Right lobe of liver (tissue), 4 donors: Measurements from ENCODE around the gene CD300LD.

ENCODE experiments used
- CTCF ChIP-seq, 4 donors: fragments of 200-600 bp in 3 of 4; fragments of 450-650 bp in 1 of 4; IDR thresholded peaks; one replicate each; pipeline versions ENCODE4 v1.5.1 to v1.8.0; 2016 to 2022; ENCODE audit warnings: antibody characterized with exemption in 4 of 4, mild to moderate bottlenecking in 2 of 4
- POLR2A ChIP-seq: fragments of 450-650 bp; IDR thresholded peaks from one replicate; pipeline ENCODE4 v1.6.1; 2017; ENCODE audit warnings: antibody characterized with exemption, mild to moderate bottlenecking
- donor health status: DM: no; HTN: no; CAD: no.
- donor health status: DM: no; HTN: no; CAD: no.
- donor health status: DM: no; HTN: yes; CAD: no.

GRCh38 chr17:74544991-74545842 is 46.9 kb downstream of the CD300LD start:
- TF ChIP-seq CTCF (IDR thresholded peaks at IDR 0.05) (no peak), POLR2A (no peak)
